GM12878 (cell line): ENCODE results near the gene NOP14. TPM values are rescaled to one million over a fixed set of nuclear protein-coding genes. Genes with fewer than 3 reads are reported as not detected.

ENCODE experiments used
- ATAC-seq: fragments of 200-7000 bp; cut with Tn5 transposase; 3 replicates; pipeline ENCODE4 v1.9.1; 2020; ENCODE audit warnings: mild to moderate bottlenecking, moderate library complexity
- BruUV-seq: library from RNA; stranded (reverse); fragments of 400-500 nt; replicated peaks from 2 replicates; lab custom pipeline; 2021; lab: Mats Ljungman, UMichigan
- CTCF ChIA-PET: fragments of 300-600 bp; sonication (Branson Sonifier 250); formaldehyde crosslinking; extraction: SDS; loops from one replicate; lab custom pipeline; 2021; ENCODE audit warnings: inconsistent platforms; lab: Yijun Ruan, JAX
- POLR2A ChIA-PET: fragments of 350-600 bp; formaldehyde crosslinking; extraction: SDS; loops from one replicate; lab custom pipeline; 2021; ENCODE audit warnings: inconsistent platforms; lab: Charles Lee
- RAD21 ChIA-PET: fragments of 300-600 bp; sonication (Branson Sonifier 250); formaldehyde crosslinking; loops from one replicate; lab custom pipeline; 2023; ENCODE audit warnings: antibody characterized with exemption; ENCODE audit not compliant: unreplicated experiment; lab: Charles Lee
- SMC1A ChIA-PET: fragments of 300-600 bp; sonication (Branson Sonifier 250); formaldehyde crosslinking; loops from one replicate; lab custom pipeline; 2023; ENCODE audit not compliant: unreplicated experiment, uncharacterized antibody; lab: Charles Lee
- DNase-seq: peaks from one replicate; pipeline ENCODE4 v3.0.0-alpha.2; 2011; ENCODE audit warnings: low read depth, low spot score
- FAIRE-seq: peaks from 3 replicates; lab custom pipeline; 2011; peaks lifted over from hg19 to GRCh38; lab: Jason Lieb, UNC
- H2AFZ ChIP-seq: 2 replicates; pipeline ENCODE4 v1.6.0; 2011; ENCODE audit warnings: low read depth, low read length, control low read depth; ENCODE audit not compliant: control insufficient read depth
- H3K27ac ChIP-seq: 2 replicates; pipeline ENCODE4 v1.5.1; 2011; ENCODE audit warnings: control low read depth; ENCODE audit not compliant: control insufficient read depth, insufficient read depth
- H3K27me3 ChIP-seq, 2 experiments: replicated peaks in 1 of 2; 2 replicates each; pipeline versions ENCODE4 v1.6.0 to v1.6.1; 2011; ENCODE audit warnings: low read length in 1 of 2; ENCODE audit not compliant: control insufficient read depth in 2 of 2, insufficient read depth in 2 of 2
- H3K36me3 ChIP-seq, 2 experiments: 2 replicates each; pipeline ENCODE4 v1.5.1; 2011; ENCODE audit warnings: low read length in 1 of 2; ENCODE audit not compliant: control insufficient read depth in 2 of 2, insufficient read depth in 2 of 2
- H3K4me1 ChIP-seq: 2 replicates; pipeline ENCODE4 v1.6.1; 2011; ENCODE audit warnings: mild to moderate bottlenecking, low read length, moderate library complexity, mixed read lengths; ENCODE audit not compliant: control insufficient read depth, insufficient read depth
- H3K4me2 ChIP-seq: 2 replicates; pipeline ENCODE4 v1.6.0; 2011; ENCODE audit warnings: control low read depth; ENCODE audit not compliant: control insufficient read depth, insufficient read depth
- H3K4me3 ChIP-seq: fragments of 200-600 bp; sonication (generic); 2 replicates; pipeline ENCODE4 v1.5.1; 2016
- H3K79me2 ChIP-seq: 2 replicates; pipeline ENCODE4 v1.6.0; 2011; ENCODE audit warnings: low read length; ENCODE audit not compliant: control insufficient read depth, insufficient read depth
- H3K9ac ChIP-seq: 2 replicates; pipeline ENCODE4 v1.8.0; 2011; ENCODE audit warnings: low read length, control low read depth, mixed read lengths; ENCODE audit not compliant: control insufficient read depth, insufficient read depth
- H3K9me3 ChIP-seq: replicated peaks from 3 replicates; pipeline ENCODE4 v1.5.1; 2011; ENCODE audit warnings: mild to moderate bottlenecking, low read length; ENCODE audit not compliant: control insufficient read depth, insufficient read depth
- H4K20me1 ChIP-seq: 2 replicates; pipeline ENCODE4 v1.6.0; 2011; ENCODE audit not compliant: control insufficient read depth, insufficient read depth
- CHD1 ChIP-seq: IDR thresholded peaks from 2 replicates; pipeline ENCODE4 v1.6.1; 2012; ENCODE audit warnings: low read depth, low read length, improper control_type of control experiment
- ZNF687 ChIP-seq: fragments of 450-650 bp; IDR thresholded peaks from 2 replicates; pipeline ENCODE4 v1.6.1; 2017; ENCODE audit warnings: mild to moderate bottlenecking, moderate library complexity
- WGBS: methylation state at CpG from one replicate; pipeline ENCODE4 v1.1.6; 2016; ENCODE audit warnings: low lambda C conversion rate; ENCODE audit not compliant: insufficient replicate concordance, insufficient coverage; ENCODE audit errors: missing lambda C conversion rate; 5-methylcytosine and 5-hydroxymethylcytosine counted together
- in situ Hi-C: fragments of 300-500 bp; cut with MboI; formaldehyde crosslinking; loops from 9 replicates; pipeline ENCODE4 v1.14.3; 2018; ENCODE audit warnings: mixed read lengths
- intact Hi-C: fragments of 100-400 bp; cut with micrococcal nuclease; formaldehyde crosslinking; loops from one replicate; pipeline ENCODE4 v1.14.2; 2022; ENCODE audit not compliant: unreplicated experiment
- polyA plus RNA-seq, 11 experiments: library from polyadenylated mRNA; depleted of rRNA in 4 of 11; unstranded in 6 of 11; stranded (reverse) in 5 of 11; fragments of >200 nt; fragmentation: Nextera tagmentation in 4 of 11; fragmentation: Illumina TruSeq in 1 of 11; extraction: Ambion mirVana in 4 of 11; extraction: Trizol in 1 of 11; gene quantifications; 1 replicate in 1 of 11; 2 replicates in 10 of 11; pipeline versions ENCODE4 v1.2.1 to v1.2.3, GENCODE V29; 2011 to 2016; ENCODE audit warnings: inconsistent platforms in 2 of 11, missing spikeins in 2 of 11, low read depth in 1 of 11
- total RNA-seq, 4 experiments: library from RNA; depleted of rRNA in 3 of 4; stranded (reverse); fragments of >200 nt in 3 of 4; fragmentation: Illumina TruSeq in 1 of 4; extraction: Trizol in 1 of 4; gene quantifications; 2 replicates each; pipeline versions ENCODE4 v1.2.1 to v1.2.3, GENCODE V29; 2013 to 2021
- TF ChIP-seq, protein P1 (sequence below): fragments of 450-650 bp; IDR thresholded peaks from 2 replicates; pipeline ENCODE4 v1.6.1; 2016; ENCODE audit warnings: mild to moderate bottlenecking

NOP14 gene
- total and polyA plus RNA-seq, 10 of the 15 experiments (the other 5 are each of a cell fraction or from before 2014, with no cell fraction given): 13.8 to 80.6 (median 49.7) TPM

DNA sequence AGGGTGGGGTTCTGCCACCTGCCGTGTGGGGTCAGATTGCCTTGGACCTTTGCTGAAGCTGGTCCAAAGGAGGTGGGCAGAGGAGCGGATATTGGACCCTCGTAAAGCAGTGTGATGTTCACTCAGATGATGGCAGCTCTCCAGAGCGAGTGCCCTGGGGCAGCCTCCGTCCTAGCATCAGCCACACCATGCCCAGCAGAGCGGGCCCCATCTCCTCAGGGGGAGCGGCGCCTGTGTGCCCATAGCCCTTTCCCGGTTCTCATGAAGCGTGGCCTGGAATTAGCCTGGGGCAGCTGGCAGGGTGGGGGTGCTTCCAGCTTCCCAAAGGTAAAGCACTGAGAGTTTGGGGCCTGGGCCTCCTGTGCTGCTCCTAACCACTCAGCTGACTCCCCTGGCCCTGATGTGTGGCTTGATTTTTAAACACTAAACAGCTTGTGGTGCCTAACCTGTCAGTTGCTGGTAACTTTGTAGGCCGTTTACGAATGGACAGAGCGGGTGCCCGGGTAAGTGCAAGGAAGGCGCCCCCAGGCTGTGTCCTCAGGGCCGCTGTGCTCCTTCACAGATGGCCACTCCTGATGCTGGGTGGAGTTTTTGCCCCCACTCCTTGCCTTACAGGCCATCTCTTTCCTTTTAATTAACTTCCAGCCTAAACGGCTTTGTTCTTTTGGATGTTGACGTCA, 36.0 kb downstream of the NOP14 start:
- POLR2A ChIA-PET: interaction anchor here (0.7 kb wide), 1 partner anchor 160 kb away, joined by 3 read pairs; no protein-coding TSS in a partner anchor
- peaks cover 9% of the 10 kb centered on the region for H3K79me2 ChIP-seq
- H3K9me3 ChIP-seq: no peaks in the 10 kb centered on the region
- H2AFZ ChIP-seq: no peak overlapping the region
- DNase-seq: no peak
- no peak for FAIRE-seq
- H3K4me1 ChIP-seq: peaks cover 10% of the 10 kb centered on the region
- H4K20me1 ChIP-seq: no peaks in the 10 kb centered on the region
- peaks cover 20 to 35% of the 10 kb centered on the region in 2 experiments for H3K36me3 ChIP-seq
- no peak overlapping the region for H3K9ac ChIP-seq
- no peak overlapping the region for H3K4me3 ChIP-seq
- intact Hi-C loops (no loop called here), in situ Hi-C loops (loop anchor here (25.0 kb wide), 1 partner anchor 165 kb away; the partner anchor contains the start of gene TNIP2)
- H3K27ac ChIP-seq: no peak overlapping the region
- BruUV-seq: no TSS peak
- no peak for ATAC-seq
- 98% methylated on average over 18 of the region's 18 CpGs for WGBS
- SMC1A ChIA-PET: no interaction called here
- no peak overlapping the region for H3K4me2 ChIP-seq
- RAD21 ChIA-PET: interaction anchor here (0.7 kb wide), 1 partner anchor 36 kb away, joined by 3 read pairs; no protein-coding TSS in a partner anchor
- no peaks in the 10 kb centered on the region for H3K27me3 ChIP-seq
- CTCF ChIA-PET: no interaction called here
- TF ChIP-seq CHD1 (no peak), ZNF687 (no peak)
- TF ChIP-seq, protein P1, sequence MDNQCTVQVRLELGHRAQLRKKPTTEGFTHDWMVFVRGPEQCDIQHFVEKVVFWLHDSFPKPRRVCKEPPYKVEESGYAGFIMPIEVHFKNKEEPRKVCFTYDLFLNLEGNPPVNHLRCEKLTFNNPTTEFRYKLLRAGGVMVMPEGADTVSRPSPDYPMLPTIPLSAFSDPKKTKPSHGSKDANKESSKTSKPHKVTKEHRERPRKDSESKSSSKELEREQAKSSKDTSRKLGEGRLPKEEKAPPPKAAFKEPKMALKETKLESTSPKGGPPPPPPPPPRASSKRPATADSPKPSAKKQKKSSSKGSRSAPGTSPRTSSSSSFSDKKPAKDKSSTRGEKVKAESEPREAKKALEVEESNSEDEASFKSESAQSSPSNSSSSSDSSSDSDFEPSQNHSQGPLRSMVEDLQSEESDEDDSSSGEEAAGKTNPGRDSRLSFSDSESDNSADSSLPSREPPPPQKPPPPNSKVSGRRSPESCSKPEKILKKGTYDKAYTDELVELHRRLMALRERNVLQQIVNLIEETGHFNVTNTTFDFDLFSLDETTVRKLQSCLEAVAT: no peak
